ENCODE measurements around the gene TTC7B. TPM values are rescaled to one million over a fixed set of nuclear protein-coding genes. Genes with fewer than 3 reads are reported as not detected.

The TTC7B gene
- total and polyA plus RNA-seq, 10 of the 15 experiments (the other 5 are each of a cell fraction or from before 2014, with no cell fraction given) = under 0.01 to 1.1 (median 0.26) TPM; not detected in 2

DNA sequence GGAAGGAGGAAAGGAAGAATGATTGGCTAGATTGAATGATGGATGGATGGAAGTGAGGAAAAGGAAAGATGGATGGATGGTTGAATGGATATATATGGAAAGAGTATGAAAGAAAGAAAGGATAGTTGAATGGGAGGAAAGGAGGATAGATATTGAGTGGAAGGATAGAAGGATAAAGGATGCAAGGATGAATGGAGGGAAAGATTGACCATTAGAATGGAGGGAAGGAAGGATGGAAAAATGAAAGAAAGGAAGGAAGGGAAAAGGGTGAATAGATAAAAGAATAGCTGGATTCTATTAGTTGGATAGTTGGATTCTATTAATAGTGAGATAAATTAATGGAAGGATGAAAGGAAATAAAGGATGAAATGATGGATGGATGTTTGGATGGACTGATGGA is 313.5 kb downstream of the TTC7B start:
- H3K9me3 ChIP-seq (replicated peaks; ENCODE audit: control insufficient read depth, insufficient read depth, low read length) = no peaks in the 10 kb centered on the region
- in situ Hi-C loops (cut with MboI) (no loop called here), intact Hi-C loops (cut with micrococcal nuclease; ENCODE audit: unreplicated experiment) (no loop called here)
- no peaks in the 10 kb centered on the region for H3K79me2 ChIP-seq (ENCODE audit: control insufficient read depth, insufficient read depth, low read length)
- ATAC-seq (no peak), DNase-seq (ENCODE audit: low read depth, low spot score) (no peak), FAIRE-seq (no peak)
- H3K4me1 ChIP-seq (ENCODE audit: control insufficient read depth, insufficient read depth, low read length) = no peaks in the 10 kb centered on the region
- RAD21 ChIA-PET (ENCODE audit: unreplicated experiment) = no interaction called here
- POLR2A ChIA-PET = no interaction called here
- no peak overlapping the region for H2AFZ ChIP-seq (ENCODE audit: control insufficient read depth, low read depth, low read length)
- CTCF ChIA-PET = no interaction called here
- H4K20me1 ChIP-seq (ENCODE audit: control insufficient read depth, insufficient read depth) = no peaks in the 10 kb centered on the region
- TF ChIP-seq MYB (IDR thresholded peaks at IDR 0.05; ENCODE audit: borderline replicate concordance, low read depth, low read length) = no peak
- TF ChIP-seq FOXM1 (IDR thresholded peaks at IDR 0.05; ENCODE audit: low read depth, low read length) = no peak
- no peak for TF ChIP-seq NR2C1 (IDR thresholded peaks at IDR 0.05)
- TF ChIP-seq ATF7 (IDR thresholded peaks at IDR 0.05; ENCODE audit: low read depth) = no peak
- no peak for TF ChIP-seq ZSCAN29 (IDR thresholded peaks at IDR 0.05)
- TF ChIP-seq RBBP5 (conservative IDR thresholded peaks at IDR 0.05) = no peak
- no peak for TF ChIP-seq ZNF274 (IDR thresholded peaks at IDR 0.05; ENCODE audit: insufficient read depth, insufficient read length)
- TF ChIP-seq ETV6 (conservative IDR thresholded peaks at IDR 0.05 in 1 of 2, IDR thresholded peaks at IDR 0.05 in 1 of 2; ENCODE audit: borderline replicate concordance in 1 of 2, low read depth in 1 of 2) = no peak
- no peak for TF ChIP-seq MYC (IDR thresholded peaks at IDR 0.05; ENCODE audit: insufficient read depth, insufficient read length, insufficient replicate concordance, low read length, severe bottlenecking)
- TF ChIP-seq, protein P1, sequence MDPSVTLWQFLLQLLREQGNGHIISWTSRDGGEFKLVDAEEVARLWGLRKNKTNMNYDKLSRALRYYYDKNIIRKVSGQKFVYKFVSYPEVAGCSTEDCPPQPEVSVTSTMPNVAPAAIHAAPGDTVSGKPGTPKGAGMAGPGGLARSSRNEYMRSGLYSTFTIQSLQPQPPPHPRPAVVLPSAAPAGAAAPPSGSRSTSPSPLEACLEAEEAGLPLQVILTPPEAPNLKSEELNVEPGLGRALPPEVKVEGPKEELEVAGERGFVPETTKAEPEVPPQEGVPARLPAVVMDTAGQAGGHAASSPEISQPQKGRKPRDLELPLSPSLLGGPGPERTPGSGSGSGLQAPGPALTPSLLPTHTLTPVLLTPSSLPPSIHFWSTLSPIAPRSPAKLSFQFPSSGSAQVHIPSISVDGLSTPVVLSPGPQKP (IDR thresholded peaks at IDR 0.05; ENCODE audit: low read depth, low read length) = no peak
- no peak for TF ChIP-seq ASH2L (IDR thresholded peaks at IDR 0.05; ENCODE audit: borderline replicate concordance, low read depth)
- TF ChIP-seq, protein P2, sequence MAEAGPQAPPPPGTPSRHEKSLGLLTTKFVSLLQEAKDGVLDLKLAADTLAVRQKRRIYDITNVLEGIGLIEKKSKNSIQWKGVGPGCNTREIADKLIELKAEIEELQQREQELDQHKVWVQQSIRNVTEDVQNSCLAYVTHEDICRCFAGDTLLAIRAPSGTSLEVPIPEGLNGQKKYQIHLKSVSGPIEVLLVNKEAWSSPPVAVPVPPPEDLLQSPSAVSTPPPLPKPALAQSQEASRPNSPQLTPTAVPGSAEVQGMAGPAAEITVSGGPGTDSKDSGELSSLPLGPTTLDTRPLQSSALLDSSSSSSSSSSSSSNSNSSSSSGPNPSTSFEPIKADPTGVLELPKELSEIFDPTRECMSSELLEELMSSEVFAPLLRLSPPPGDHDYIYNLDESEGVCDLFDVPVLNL (IDR thresholded peaks at IDR 0.05; ENCODE audit: low read depth, low read length) = no peak
- no peak for TF ChIP-seq EGR1 (IDR thresholded peaks at IDR 0.05; ENCODE audit: borderline replicate concordance in 1 of 2, low read depth in 2 of 2, low read length in 2 of 2)
- no peak for TF ChIP-seq SP1 (IDR thresholded peaks at IDR 0.05; ENCODE audit: low read depth, low read length)
- no peak overlapping the region for H3K4me3 ChIP-seq
- SMC1A ChIA-PET (ENCODE audit: uncharacterized antibody, unreplicated experiment) = no interaction called here
- H3K9ac ChIP-seq (ENCODE audit: control insufficient read depth, insufficient read depth, low read length) = no peak overlapping the region
- BruUV-seq (replicated peaks) = no TSS peak
- no peaks in the 10 kb centered on the region; a peak in 2 of 4 replicates for H3K27me3 ChIP-seq (replicated peaks in 1 of 2; ENCODE audit: control insufficient read depth in 2 of 2, insufficient read depth in 2 of 2, low read length in 1 of 2)
- H3K36me3 ChIP-seq (ENCODE audit: control insufficient read depth in 2 of 2, insufficient read depth in 2 of 2, low read length in 1 of 2) = no peaks in the 10 kb centered on the region
- no peak overlapping the region for H3K27ac ChIP-seq (ENCODE audit: control insufficient read depth, insufficient read depth)
- H3K4me2 ChIP-seq (ENCODE audit: control insufficient read depth, insufficient read depth) = no peak overlapping the region
